Osteoblast (primary cell): ENCODE data around the gene SYNDIG1L. TPM values are rescaled to one million over a fixed set of nuclear protein-coding genes. Genes with fewer than 3 reads are reported as not detected.
A peak's percentile ranks its signal among the peaks of the same experiment; 100 is the strongest.

Experiments used
- DNase-seq: peaks from one replicate; pipeline ENCODE4 v3.0.0; 2011; ENCODE audit warnings: low spot score, mixed read lengths; ENCODE audit not compliant: insufficient read length; ENCODE audit errors: missing footprints
- H2AFZ ChIP-seq: 2 replicates; pipeline ENCODE4 v1.6.0; 2011; ENCODE audit warnings: mild to moderate bottlenecking, low read length
- H3K27ac ChIP-seq: 2 replicates; pipeline ENCODE4 v1.5.1; 2011; ENCODE audit warnings: mild to moderate bottlenecking, low read depth, low read length, moderate library complexity
- H3K27me3 ChIP-seq: 2 replicates; pipeline ENCODE4 v1.6.0; 2012; ENCODE audit warnings: mild to moderate bottlenecking, control low read depth, inconsistent platforms, low read length, moderate library complexity; ENCODE audit not compliant: insufficient read depth
- H3K36me3 ChIP-seq: 2 replicates; pipeline ENCODE4 v1.5.1; 2011; ENCODE audit warnings: mild to moderate bottlenecking, low read length, control low read depth, moderate library complexity; ENCODE audit not compliant: insufficient read depth
- H3K4me1 ChIP-seq: 2 replicates; pipeline ENCODE4 v1.5.1; 2011; ENCODE audit warnings: mild to moderate bottlenecking, low read length, control low read depth, moderate library complexity; ENCODE audit not compliant: insufficient read depth
- H3K4me2 ChIP-seq: 2 replicates; pipeline ENCODE4 v1.6.0; 2011; ENCODE audit warnings: mild to moderate bottlenecking, low read length; ENCODE audit not compliant: insufficient read depth
- H3K4me3 ChIP-seq: fragments of 200-600 bp; sonication (generic); 3 replicates; pipeline ENCODE4 v1.5.1; 2012; ENCODE audit warnings: mild to moderate bottlenecking, low read length, inconsistent platforms; ENCODE audit not compliant: insufficient read depth
- H3K79me2 ChIP-seq: 2 replicates; pipeline ENCODE4 v1.6.0; 2012; ENCODE audit warnings: mild to moderate bottlenecking, low read length, control low read depth, inconsistent platforms; ENCODE audit not compliant: insufficient read depth
- H3K9me3 ChIP-seq: 2 replicates; pipeline ENCODE4 v1.5.1; 2011; ENCODE audit warnings: low read depth, low read length, control low read depth
- H4K20me1 ChIP-seq: 2 replicates; pipeline ENCODE4 v1.6.0; 2012; ENCODE audit warnings: mild to moderate bottlenecking, low read length, control low read depth; ENCODE audit not compliant: insufficient read depth
- total RNA-seq: library from RNA; depleted of rRNA; stranded (reverse); fragments of >200 nt; gene quantifications from 2 replicates; pipeline ENCODE4 v1.2.3, GENCODE V29; 2012
- TF ChIP-seq, protein P1 (sequence below): IDR thresholded peaks from 2 replicates; pipeline ENCODE4 v1.5.1; 2011; ENCODE audit warnings: mild to moderate bottlenecking, low read depth, low read length, moderate library complexity; ENCODE audit errors: extremely low read depth

The SYNDIG1L gene
- total RNA-seq, 1 donor = not detected

DNA sequence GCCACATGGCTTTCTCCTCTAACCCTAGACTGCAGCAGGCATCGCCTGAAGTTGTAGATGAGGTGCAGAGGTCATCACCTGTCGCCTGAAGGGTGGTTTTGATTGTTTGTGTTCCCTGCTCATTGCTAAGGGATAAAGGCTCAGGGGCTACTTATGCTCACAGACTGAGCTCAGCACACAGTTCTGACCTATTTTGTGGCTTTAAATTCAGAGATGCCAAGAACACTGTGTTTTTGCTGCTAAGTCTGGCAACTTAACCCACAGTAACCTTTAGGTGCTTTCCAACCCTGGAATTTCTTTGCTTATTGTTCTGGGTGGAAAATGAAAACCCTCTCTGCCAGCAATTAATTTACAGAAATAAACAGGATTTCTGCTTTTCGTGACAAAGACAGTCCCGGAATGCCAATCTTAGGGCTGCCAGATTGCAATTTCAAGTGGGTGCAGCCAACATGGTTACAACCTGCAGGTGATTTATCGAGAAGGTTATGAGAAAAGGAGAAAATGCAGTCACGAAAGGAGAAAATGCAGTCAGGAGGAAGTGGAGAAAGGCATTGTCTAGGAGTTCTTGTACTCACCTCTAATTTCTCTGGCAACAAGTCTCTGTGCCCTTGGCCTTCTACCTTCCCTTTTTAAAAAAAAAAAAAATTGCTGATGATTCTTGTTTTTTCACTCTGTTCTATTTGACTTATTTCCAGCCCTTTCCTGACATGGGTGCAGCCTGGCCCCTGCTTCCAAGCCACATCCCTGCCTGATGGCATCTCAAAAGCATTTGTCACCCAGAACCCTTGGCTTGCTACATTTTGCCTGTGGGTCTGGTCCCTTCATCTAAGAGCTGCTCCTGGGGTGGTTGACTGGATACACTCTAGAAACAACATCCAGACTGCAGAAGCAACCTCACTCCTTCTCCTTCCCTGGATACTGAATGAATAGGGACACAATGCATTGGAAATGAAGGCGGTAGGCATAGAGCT lies 43.8 kb upstream of the SYNDIG1L start:
- Histone ChIP-seq H3K4me3 (no peak overlapping the region), H3K36me3 (no peaks in the 10 kb centered on the region), H4K20me1 (no peaks in the 10 kb centered on the region), H3K4me1 (no peaks in the 10 kb centered on the region), H2AFZ (no peak overlapping the region), H3K4me2 (no peak overlapping the region), H3K9me3 (no peaks in the 10 kb centered on the region), H3K27me3 (peaks cover 6% of the 10 kb centered on the region), H3K27ac (no peak overlapping the region), H3K79me2 (no peaks in the 10 kb centered on the region)
- TF ChIP-seq, protein P1, sequence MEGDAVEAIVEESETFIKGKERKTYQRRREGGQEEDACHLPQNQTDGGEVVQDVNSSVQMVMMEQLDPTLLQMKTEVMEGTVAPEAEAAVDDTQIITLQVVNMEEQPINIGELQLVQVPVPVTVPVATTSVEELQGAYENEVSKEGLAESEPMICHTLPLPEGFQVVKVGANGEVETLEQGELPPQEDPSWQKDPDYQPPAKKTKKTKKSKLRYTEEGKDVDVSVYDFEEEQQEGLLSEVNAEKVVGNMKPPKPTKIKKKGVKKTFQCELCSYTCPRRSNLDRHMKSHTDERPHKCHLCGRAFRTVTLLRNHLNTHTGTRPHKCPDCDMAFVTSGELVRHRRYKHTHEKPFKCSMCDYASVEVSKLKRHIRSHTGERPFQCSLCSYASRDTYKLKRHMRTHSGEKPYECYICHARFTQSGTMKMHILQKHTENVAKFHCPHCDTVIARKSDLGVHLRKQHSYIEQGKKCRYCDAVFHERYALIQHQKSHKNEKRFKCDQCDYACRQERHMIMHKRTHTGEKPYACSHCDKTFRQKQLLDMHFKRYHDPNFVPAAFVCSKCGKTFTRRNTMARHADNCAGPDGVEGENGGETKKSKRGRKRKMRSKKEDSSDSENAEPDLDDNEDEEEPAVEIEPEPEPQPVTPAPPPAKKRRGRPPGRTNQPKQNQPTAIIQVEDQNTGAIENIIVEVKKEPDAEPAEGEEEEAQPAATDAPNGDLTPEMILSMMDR = no peak
- DNase-seq = peak; percentile 62

DNA sequence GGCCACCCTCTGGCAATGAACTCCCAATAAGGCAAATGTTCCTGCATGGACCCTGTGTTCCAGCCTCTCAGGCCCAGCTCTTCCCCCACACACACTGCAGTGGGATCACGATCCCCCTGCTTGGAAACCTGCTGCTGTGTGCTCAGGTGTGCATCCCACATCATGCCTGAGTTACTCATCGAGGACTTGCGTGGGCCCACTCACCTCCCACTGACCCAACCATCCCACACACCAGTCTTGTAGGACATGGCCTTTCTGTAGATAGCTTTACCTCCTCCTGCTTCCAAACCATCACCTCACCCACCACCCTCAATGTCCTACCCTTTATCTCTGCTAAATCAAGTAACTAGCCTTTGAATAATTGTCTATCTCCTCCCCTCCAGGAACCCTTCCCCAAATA lies 42.5 kb upstream of the SYNDIG1L start:
- Histone ChIP-seq H3K27me3 (peaks cover 9% of the 10 kb centered on the region), H3K4me2 (no peak overlapping the region), H3K36me3 (no peaks in the 10 kb centered on the region), H2AFZ (no peak overlapping the region), H3K4me1 (no peaks in the 10 kb centered on the region), H3K4me3 (no peak overlapping the region), H3K27ac (no peak overlapping the region), H3K9me3 (no peaks in the 10 kb centered on the region), H4K20me1 (no peaks in the 10 kb centered on the region), H3K79me2 (no peaks in the 10 kb centered on the region)
- TF ChIP-seq, protein P1 = no peak
- no peak for DNase-seq

DNA sequence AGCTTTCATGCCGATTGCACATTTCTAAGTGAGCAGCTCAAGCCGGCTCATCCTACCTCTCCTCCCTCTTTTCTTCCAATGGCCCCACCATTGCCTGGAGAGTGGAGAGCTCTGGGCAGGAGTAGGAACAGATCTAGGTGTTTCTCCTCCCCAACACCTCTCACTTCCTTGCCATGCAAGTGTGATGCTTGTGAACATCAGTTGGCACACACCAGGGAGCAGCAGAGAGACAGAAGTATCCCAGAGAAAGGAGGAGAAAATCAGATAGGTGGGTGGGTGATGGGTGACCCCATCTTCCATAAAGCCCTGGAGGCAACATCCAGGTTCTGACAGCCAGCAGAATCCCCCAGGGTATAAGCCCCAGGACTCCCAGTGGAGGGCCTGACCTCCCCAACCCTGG lies 39.3 kb upstream of the SYNDIG1L start:
- no peak overlapping the region for H3K27ac ChIP-seq
- H3K27me3 ChIP-seq = peaks cover 22% of the 10 kb centered on the region
- no peak overlapping the region for H3K4me3 ChIP-seq
- H3K36me3 ChIP-seq = no peaks in the 10 kb centered on the region
- no peaks in the 10 kb centered on the region for H3K4me1 ChIP-seq
- no peaks in the 10 kb centered on the region for H3K9me3 ChIP-seq
- H4K20me1 ChIP-seq = no peaks in the 10 kb centered on the region
- TF ChIP-seq, protein P1 = no peak
- H2AFZ ChIP-seq = no peak overlapping the region
- DNase-seq = no peak
- H3K4me2 ChIP-seq = no peak overlapping the region
- H3K79me2 ChIP-seq = no peaks in the 10 kb centered on the region

DNA sequence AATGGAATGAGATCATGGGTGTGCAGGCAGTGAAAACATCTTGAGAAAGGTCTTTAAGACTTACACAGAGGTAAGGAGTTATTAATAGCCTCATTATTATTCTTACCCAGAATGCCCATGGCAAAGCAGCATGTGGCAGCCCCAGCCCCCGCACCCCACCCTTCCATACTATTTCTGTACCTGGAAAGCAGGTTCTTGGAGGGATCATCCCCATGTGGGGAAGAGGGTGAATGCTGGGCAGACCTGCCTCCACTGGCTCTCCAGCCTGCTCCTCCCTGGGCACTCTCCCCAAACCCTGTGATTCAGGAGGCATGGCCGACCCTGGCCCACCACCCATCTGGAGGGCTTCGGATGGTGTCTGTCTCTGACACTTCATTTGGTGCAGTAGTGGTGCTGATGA lies 38.8 kb upstream of the SYNDIG1L start:
- H3K27ac ChIP-seq = no peak overlapping the region
- H2AFZ ChIP-seq = no peak overlapping the region
- TF ChIP-seq, protein P1 = no peak
- H3K36me3 ChIP-seq = no peaks in the 10 kb centered on the region
- H3K4me1 ChIP-seq = peaks cover 2% of the 10 kb centered on the region
- no peaks in the 10 kb centered on the region for H4K20me1 ChIP-seq
- DNase-seq = no peak
- no peaks in the 10 kb centered on the region for H3K9me3 ChIP-seq
- H3K4me2 ChIP-seq = no peak overlapping the region
- H3K27me3 ChIP-seq = peaks cover 22% of the 10 kb centered on the region
- no peak overlapping the region for H3K4me3 ChIP-seq
- H3K79me2 ChIP-seq = no peaks in the 10 kb centered on the region
